GM12878 (cell line): Measurements from ENCODE around the gene CBX8. TPM values are rescaled to one million over a fixed set of nuclear protein-coding genes. Genes with fewer than 3 reads are reported as not detected.

Source experiments
- BCL11A ChIP-seq: IDR thresholded peaks from 2 replicates; pipeline ENCODE4 v1.6.1; 2011; ENCODE audit warnings: low read depth, low read length
- CBX5 ChIP-seq: sonication (generic); IDR thresholded peaks from 2 replicates; pipeline ENCODE4 v1.6.1; 2016; ENCODE audit warnings: low read depth, moderate library complexity, mild to moderate bottlenecking, inconsistent platforms
- CEBPB ChIP-seq, 2 experiments: fragments of 150-350 bp in 1 of 2; IDR thresholded peaks; 2 replicates each; pipeline ENCODE4 v1.6.1; 2012 to 2014; ENCODE audit warnings: low read depth in 2 of 2, low read length in 2 of 2, borderline replicate concordance in 1 of 2, inconsistent platforms in 1 of 2
- CHD1 ChIP-seq: IDR thresholded peaks from 2 replicates; pipeline ENCODE4 v1.6.1; 2012; ENCODE audit warnings: low read depth, low read length, improper control_type of control experiment
- GATAD2B ChIP-seq: fragments of 450-650 bp; conservative IDR thresholded peaks from 2 replicates; pipeline ENCODE4 v1.6.1; 2017; ENCODE audit warnings: low read depth, mild to moderate bottlenecking, moderate library complexity
- HDAC2 ChIP-seq: fragments of 200-600 bp; sonication (generic); IDR thresholded peaks from 2 replicates; pipeline ENCODE4 v1.6.1; 2017
- HDGF ChIP-seq: fragments of 450-650 bp; IDR thresholded peaks from 2 replicates; pipeline ENCODE4 v1.6.1; 2016; ENCODE audit warnings: antibody characterized with exemption
- IKZF1 ChIP-seq: fragments of 450-650 bp; conservative IDR thresholded peaks from 2 replicates; pipeline ENCODE4 v1.6.1; 2017; ENCODE audit warnings: antibody characterized with exemption, mild to moderate bottlenecking
- MEF2B ChIP-seq: fragments of 450-650 bp; IDR thresholded peaks from 2 replicates; pipeline ENCODE4 v1.6.1; 2018; ENCODE audit warnings: mild to moderate bottlenecking, moderate library complexity; ENCODE audit not compliant: partially characterized antibody, poor library complexity, severe bottlenecking
- MLLT1 ChIP-seq: fragments of 450-650 bp; IDR thresholded peaks from 2 replicates; pipeline ENCODE4 v1.6.1; 2016; ENCODE audit warnings: mild to moderate bottlenecking
- POLR2A ChIP-seq: IDR thresholded peaks from 2 replicates; pipeline ENCODE4 v1.6.1; 2011; ENCODE audit warnings: low read depth, mild to moderate bottlenecking, low read length
- PRDM15 ChIP-seq: fragments of 450-650 bp; formaldehyde crosslinking; IDR thresholded peaks from 2 replicates; pipeline ENCODE4 v1.4.0; 2020; ENCODE audit warnings: mild to moderate bottlenecking, moderate library complexity
- RCOR1 ChIP-seq: conservative IDR thresholded peaks from 2 replicates; pipeline ENCODE4 v1.6.1; 2012; ENCODE audit warnings: low read depth, low read length, improper control_type of control experiment
- SMARCA5 ChIP-seq: fragments of 450-650 bp; IDR thresholded peaks from 2 replicates; pipeline ENCODE4 v1.6.1; 2017; ENCODE audit warnings: mild to moderate bottlenecking
- SMC3 ChIP-seq: IDR thresholded peaks from 2 replicates; pipeline ENCODE4 v1.6.1; 2011; ENCODE audit warnings: low read length, improper control_type of control experiment, borderline replicate concordance
- ZBTB33 ChIP-seq: fragments of 450-650 bp; IDR thresholded peaks from 2 replicates; pipeline ENCODE4 v1.6.1; 2017; ENCODE audit warnings: mild to moderate bottlenecking
- ZNF207 ChIP-seq: fragments of 450-650 bp; IDR thresholded peaks from 2 replicates; pipeline ENCODE4 v1.6.1; 2014; ENCODE audit warnings: antibody characterized with exemption, mild to moderate bottlenecking, borderline replicate concordance
- polyA plus RNA-seq, 11 experiments: library from polyadenylated mRNA; depleted of rRNA in 4 of 11; unstranded in 6 of 11; stranded (reverse) in 5 of 11; fragments of >200 nt; fragmentation: Nextera tagmentation in 4 of 11; fragmentation: Illumina TruSeq in 1 of 11; extraction: Ambion mirVana in 4 of 11; extraction: Trizol in 1 of 11; gene quantifications; 1 replicate in 1 of 11; 2 replicates in 10 of 11; pipeline versions ENCODE4 v1.2.1 to v1.2.3, GENCODE V29; 2011 to 2016; ENCODE audit warnings: inconsistent platforms in 2 of 11, missing spikeins in 2 of 11, low read depth in 1 of 11
- total RNA-seq, 4 experiments: library from RNA; depleted of rRNA in 3 of 4; stranded (reverse); fragments of >200 nt in 3 of 4; fragmentation: Illumina TruSeq in 1 of 4; extraction: Trizol in 1 of 4; gene quantifications; 2 replicates each; pipeline versions ENCODE4 v1.2.1 to v1.2.3, GENCODE V29; 2013 to 2021

The CBX8 gene
- total and polyA plus RNA-seq, 10 of the 15 experiments (the other 5 are each of a cell fraction or from before 2014, with no cell fraction given) = 0.03 to 6.7 (median 1.9) TPM

GRCh38 chr17:79839356-79840268 is 42.7 kb upstream of the CBX8 start, which contains the start of gene CBX4 (continued):
- TF ChIP-seq MEF2B (no peak), CBX5 (no peak), PRDM15 (CRISPR knock-in tag) (no peak), GATAD2B (peak; percentile 93), SMC3 (peak; percentile 35), MLLT1 (no peak), HDGF (no peak), CHD1 (no peak), POLR2A (peak; percentile 91), ZNF207 (peak; percentile 27; the same call in 1 of the 2 replicates), SMARCA5 (peak; percentile 73), IKZF1 (peak; percentile 82), ZBTB33 (no peak), HDAC2 (no peak), BCL11A (no peak), CEBPB (IDR thresholded peaks at IDR 0.05; ENCODE audit: borderline replicate concordance in 1 of 2, low read depth in 2 of 2, low read length in 2 of 2) (peak in 1 of 2 experiments; percentile 75; a peak in 2 of 4 replicates), RCOR1 (no peak)
- TF ChIP-seq, all 136 proteins: peak for 31
